ENCODE data around the gene OPN5.

Gene OPN5

DNA sequence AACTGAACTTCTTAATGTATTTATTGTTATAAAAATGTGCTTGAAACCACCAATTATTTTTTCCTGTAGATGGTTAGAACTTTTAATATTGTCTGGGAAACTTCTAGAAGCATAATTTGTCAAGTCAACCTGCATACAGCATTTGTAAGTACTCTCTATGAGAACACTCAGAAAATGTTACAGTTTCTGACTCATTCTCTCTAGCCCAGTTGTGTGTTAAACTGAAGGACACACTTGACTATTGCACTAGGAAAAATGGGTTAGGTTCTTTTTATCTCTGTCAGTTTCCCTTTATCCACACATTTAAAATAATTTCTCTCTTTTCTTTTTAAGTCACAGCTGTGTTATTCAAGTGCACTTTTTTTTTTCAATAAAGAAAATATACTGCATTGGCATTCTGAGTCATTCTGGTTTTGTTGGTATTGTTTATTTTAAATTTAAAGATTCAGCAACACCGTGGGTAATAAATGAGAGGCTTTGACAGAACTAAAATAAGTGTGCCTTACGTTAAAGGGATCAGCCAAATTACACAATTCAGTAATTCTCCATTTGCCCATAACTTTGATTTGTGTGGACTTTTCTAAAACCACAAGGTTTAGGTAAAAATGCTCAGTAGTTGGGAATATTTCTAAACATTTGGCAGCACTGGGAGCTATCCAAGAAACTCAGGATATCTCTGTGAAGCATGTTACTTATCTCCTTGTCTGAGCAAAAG is 50.7 kb downstream of the OPN5 start:
- DNase-seq (ENCODE audit: low read depth): no peak
- H3K4me3 ChIP-seq (ENCODE audit: low read depth, low read length): no peak overlapping the region
- TF ChIP-seq, protein P1, sequence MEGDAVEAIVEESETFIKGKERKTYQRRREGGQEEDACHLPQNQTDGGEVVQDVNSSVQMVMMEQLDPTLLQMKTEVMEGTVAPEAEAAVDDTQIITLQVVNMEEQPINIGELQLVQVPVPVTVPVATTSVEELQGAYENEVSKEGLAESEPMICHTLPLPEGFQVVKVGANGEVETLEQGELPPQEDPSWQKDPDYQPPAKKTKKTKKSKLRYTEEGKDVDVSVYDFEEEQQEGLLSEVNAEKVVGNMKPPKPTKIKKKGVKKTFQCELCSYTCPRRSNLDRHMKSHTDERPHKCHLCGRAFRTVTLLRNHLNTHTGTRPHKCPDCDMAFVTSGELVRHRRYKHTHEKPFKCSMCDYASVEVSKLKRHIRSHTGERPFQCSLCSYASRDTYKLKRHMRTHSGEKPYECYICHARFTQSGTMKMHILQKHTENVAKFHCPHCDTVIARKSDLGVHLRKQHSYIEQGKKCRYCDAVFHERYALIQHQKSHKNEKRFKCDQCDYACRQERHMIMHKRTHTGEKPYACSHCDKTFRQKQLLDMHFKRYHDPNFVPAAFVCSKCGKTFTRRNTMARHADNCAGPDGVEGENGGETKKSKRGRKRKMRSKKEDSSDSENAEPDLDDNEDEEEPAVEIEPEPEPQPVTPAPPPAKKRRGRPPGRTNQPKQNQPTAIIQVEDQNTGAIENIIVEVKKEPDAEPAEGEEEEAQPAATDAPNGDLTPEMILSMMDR (conservative IDR thresholded peaks at IDR 0.05; ENCODE audit: low read depth, low read length): no peak

DNA sequence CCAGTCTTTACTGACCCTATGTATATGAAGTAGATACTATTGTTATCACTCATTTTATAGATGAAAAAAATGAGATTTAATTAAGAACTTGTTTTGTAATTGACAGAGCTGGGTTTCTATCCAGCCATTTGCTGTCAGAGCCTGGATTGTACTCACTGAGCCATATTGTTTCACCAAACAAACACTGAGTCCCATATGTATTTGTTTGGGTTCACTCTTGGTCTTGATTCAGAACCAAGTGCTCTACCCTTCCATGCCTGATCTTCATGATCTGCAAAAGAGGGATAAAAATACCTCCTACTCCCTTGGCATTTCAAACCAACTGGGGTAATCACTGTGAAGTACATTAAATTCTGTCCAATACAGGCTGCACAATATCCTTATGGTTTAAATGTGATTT is 52.4 kb downstream of the OPN5 start:
- no peak overlapping the region for H3K4me3 ChIP-seq (ENCODE audit: low read depth, low read length)
- TF ChIP-seq, protein P1 (conservative IDR thresholded peaks at IDR 0.05; ENCODE audit: low read depth, low read length): no peak
- no peak for DNase-seq (ENCODE audit: low read depth)

DNA sequence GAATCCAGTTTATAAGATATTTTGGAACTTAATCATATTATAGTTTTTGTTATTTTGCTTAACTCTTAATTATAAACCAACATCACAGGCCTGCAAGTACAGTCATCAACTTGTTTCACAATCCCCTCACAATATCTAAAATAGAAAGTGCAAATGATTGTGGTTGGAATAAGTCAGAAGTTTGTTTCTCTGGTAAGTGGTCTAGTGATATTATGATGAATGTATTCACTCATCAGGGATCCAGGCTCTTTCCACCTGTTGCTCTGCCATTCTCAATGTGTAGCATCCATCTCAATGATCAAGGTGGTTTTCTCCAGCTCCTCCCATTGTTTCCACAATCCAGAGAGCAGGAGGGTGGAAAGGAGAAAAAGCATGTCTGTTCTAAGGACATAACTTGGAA is 54.2 kb downstream of the OPN5 start:
- TF ChIP-seq, protein P1 (conservative IDR thresholded peaks at IDR 0.05; ENCODE audit: low read depth, low read length): no peak
- no peak for DNase-seq (ENCODE audit: low read depth)
- no peak overlapping the region for H3K4me3 ChIP-seq (ENCODE audit: low read depth, low read length)

DNA sequence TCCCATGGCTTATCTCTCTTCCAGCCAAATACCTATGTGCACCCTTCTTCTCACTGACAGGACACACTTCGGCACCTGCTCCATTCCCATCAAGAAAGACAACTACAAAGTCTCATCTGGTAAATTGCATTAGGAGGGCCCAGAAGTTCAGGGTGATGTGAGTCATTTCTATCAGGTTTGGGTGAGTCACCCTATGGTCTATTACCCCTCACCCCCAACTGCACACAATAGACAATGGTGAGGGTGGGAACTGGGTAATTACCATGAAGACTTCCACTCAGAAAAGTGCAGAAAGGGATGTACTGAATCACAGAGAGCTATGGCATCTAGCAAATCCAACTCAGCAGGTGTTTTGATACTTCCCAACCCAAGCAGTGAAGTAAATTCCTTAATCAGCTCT is 54.8 kb downstream of the OPN5 start:
- TF ChIP-seq, protein P1 (conservative IDR thresholded peaks at IDR 0.05; ENCODE audit: low read depth, low read length): no peak
- no peak for DNase-seq (ENCODE audit: low read depth)
- no peak overlapping the region for H3K4me3 ChIP-seq (ENCODE audit: low read depth, low read length)

DNA sequence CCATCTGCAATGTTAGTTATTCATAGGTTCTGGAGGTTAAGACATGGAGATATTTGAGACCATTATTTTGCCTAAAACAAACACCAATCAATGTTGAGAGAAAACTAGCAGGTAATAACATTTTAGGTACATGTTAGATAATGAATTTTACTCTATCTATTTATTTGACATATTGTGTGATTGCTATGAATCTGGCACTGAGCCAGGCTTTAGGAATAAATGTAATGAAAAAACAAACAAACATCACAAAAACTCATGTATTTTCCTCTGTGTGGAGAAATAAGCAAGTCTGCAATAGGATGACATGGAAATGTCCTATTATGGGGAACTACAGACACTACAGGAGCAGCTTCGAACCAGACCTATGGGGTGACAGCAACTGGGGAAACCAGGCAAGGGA is 57.8 kb downstream of the OPN5 start:
- no peak for DNase-seq (ENCODE audit: low read depth)
- TF ChIP-seq, protein P1 (conservative IDR thresholded peaks at IDR 0.05; ENCODE audit: low read depth, low read length): no peak
- H3K4me3 ChIP-seq (ENCODE audit: low read depth, low read length): no peak overlapping the region

DNA sequence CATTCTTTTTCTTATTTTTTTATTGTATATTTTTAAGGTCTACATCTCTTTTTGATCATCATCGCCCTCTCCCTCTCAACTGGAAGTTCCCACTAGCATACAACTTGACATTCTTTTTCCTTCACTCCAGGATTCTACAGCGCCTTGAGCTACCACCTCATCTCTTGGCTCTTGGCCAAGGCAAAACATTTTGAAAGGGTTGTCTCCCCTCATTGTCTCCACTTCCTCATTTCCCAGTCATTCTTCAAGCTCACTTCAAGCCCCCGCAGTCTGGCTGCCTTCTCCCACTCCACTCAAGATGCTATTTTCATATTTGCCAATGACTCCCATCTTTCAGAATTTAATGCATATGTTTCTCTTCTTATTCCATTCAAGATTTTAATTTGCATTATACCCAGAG is 63.0 kb downstream of the OPN5 start:
- TF ChIP-seq, protein P1 (conservative IDR thresholded peaks at IDR 0.05; ENCODE audit: low read depth, low read length): no peak
- H3K4me3 ChIP-seq (ENCODE audit: low read depth, low read length): no peak overlapping the region
- DNase-seq (ENCODE audit: low read depth): no peak

DNA sequence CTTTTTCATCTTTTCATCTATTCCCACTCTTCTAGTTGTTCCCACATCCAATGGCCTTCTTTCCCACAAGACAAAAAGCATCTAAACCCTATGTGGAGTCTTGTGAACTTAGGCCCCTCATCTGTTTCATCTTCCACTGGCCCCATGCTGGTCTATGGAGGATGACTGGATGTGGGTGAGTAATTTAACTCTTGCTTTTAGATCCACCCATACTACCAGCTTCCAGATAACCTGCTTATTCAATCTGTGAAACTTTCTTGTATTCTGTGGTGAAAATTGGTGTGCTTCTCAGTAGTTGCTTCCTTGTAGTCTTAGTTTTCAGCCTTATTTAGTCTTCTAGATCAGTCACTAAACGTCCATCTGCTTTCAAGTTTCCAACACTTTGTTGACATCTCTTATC is 64.9 kb downstream of the OPN5 start:
- no peak overlapping the region for H3K4me3 ChIP-seq (ENCODE audit: low read depth, low read length)
- TF ChIP-seq, protein P1 (conservative IDR thresholded peaks at IDR 0.05; ENCODE audit: low read depth, low read length): no peak
- no peak for DNase-seq (ENCODE audit: low read depth)

All from choroid plexus epithelial cell (primary cell).